ENCODE results near the gene OR10T2.

DNA sequence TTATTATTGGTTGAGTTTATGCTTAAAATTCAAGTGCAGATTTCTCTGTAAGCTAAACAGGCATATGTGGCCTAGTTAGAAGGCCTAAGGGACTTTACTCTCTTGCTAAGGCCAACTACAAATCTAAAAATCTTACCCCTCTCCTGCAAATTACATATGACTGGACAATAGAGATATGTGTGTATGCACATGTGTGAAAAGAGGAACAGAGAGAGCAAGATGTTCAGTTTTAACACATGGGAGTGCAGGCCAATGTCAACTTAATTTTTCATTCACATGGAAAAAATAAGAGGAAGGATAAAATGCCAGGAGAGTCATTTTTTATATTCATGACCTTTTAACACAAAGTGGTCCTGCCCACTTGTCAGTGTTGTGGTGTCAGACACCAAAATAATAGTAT lies 18.3 kb upstream of the OR10T2 start:
- TF ChIP-seq EZH2 (IDR thresholded peaks at IDR 0.05; ENCODE audit: borderline replicate concordance, low read depth, low read length, poor library complexity, severe bottlenecking) (no peak), CTCF (conservative IDR thresholded peaks at IDR 0.05; ENCODE audit: low read depth, low read length) (no peak)
